ENCODE data around the gene SMTN. TPM values are rescaled to one million over a fixed set of nuclear protein-coding genes. Genes with fewer than 3 reads are reported as not detected.
A peak's percentile ranks its signal among the peaks of the same experiment; 100 is the strongest.

SMTN gene
- total and polyA plus RNA-seq, 8 donors, result 71.0 to 99.7 (median 88.2) TPM

DNA sequence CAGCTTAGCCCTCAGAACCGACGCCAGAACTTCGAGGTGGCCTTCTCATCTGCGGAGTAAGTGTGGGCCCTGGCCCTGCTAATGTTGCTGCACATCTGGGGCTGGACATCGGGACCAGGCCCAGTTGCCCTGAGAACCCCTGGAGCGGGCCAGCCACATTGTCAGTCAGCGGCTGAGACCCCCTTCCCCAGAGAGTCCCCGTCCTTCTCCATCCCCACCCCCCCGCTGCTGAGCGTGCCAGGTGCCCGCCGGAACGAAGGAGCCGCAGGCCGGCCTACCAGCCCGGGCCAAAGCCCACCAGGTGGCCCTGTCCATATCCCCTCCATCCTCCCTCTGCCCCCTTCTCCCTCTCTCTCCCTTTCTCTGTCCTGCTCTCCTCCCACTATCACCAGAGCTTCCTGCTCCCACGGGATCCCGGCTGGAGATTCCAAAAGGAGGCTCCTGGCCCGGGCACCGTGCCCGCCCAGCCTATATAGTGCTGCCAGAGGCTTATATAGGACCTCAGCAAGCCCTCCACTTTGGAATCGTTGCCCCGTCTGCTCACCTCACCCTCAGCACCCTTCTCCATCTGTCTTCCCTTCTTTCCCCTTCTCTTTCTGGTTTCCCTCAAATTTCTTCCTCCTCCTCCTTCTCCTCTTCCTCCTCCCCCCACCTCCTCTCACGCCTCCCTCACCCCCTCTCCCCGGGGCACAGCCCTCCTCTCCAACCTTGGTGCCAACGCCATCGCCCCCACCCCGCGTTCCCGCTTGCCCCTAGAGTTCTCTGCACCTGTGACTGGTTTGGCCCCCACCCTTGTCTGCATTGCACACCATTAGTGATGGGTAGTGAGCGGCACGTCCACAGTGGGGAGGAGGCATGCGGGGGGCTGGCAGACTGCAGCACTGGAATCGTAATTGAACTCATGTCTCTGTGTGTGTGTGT lies 19.0 kb downstream of the SMTN start:
- H3K27me3 ChIP-seq, result no peaks in the 10 kb centered on the region
- ATAC-seq (no peak), DNase-seq (no peak)
- H3K27ac ChIP-seq, result no peak overlapping the region
- no peak overlapping the region for H3K4me3 ChIP-seq
- TF ChIP-seq, protein P1, sequence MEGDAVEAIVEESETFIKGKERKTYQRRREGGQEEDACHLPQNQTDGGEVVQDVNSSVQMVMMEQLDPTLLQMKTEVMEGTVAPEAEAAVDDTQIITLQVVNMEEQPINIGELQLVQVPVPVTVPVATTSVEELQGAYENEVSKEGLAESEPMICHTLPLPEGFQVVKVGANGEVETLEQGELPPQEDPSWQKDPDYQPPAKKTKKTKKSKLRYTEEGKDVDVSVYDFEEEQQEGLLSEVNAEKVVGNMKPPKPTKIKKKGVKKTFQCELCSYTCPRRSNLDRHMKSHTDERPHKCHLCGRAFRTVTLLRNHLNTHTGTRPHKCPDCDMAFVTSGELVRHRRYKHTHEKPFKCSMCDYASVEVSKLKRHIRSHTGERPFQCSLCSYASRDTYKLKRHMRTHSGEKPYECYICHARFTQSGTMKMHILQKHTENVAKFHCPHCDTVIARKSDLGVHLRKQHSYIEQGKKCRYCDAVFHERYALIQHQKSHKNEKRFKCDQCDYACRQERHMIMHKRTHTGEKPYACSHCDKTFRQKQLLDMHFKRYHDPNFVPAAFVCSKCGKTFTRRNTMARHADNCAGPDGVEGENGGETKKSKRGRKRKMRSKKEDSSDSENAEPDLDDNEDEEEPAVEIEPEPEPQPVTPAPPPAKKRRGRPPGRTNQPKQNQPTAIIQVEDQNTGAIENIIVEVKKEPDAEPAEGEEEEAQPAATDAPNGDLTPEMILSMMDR (IDR thresholded peaks at IDR 0.05), result no peak
- intact Hi-C loops (cut with DNase I), result no loop called here
- H3K4me1 ChIP-seq, result no peaks in the 10 kb centered on the region
- peaks cover 0 to 81% of the 10 kb centered on the region in 2 donors for H3K36me3 ChIP-seq
- H3K9me3 ChIP-seq, result no peaks in the 10 kb centered on the region

DNA sequence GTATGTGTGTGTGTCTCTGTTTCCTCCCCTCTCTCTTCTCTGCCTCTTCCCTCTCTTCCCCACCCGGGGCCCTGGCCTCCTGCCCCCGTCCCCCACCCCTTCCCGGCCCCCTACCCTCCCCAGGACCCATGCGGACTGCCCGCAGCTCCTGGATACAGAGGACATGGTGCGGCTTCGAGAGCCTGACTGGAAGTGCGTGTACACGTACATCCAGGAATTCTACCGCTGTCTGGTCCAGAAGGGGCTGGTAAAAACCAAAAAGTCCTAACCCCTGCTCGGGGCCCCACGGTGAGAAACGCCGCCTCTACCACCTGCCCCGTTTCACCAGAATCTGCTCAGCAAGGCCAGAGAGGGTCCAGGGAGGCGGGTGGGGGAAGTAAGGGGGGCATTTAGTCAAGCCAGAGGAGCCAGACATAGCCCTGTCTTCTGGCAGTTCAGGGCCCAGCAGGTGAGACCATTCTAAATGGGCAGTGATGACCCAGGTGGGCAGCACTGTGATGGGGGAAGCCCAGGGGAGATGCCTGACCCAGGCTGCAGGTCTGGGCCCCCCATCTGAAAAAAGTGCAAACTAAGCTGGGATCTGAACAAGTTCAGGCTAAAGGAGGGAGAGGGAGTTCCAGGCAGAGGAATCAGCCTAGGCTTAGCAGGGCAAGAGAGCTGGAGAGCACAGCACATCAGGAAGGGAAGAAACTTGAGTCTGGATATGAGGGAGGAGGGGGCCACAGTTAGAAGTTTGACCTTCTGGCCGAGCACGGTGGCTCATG lies 19.8 kb downstream of the SMTN start:
- H3K36me3 ChIP-seq, result peaks cover 0 to 72% of the 10 kb centered on the region in 2 donors
- H3K27me3 ChIP-seq, result no peaks in the 10 kb centered on the region
- ATAC-seq (no peak), DNase-seq (no peak)
- TF ChIP-seq, protein P1 (IDR thresholded peaks at IDR 0.05), result no peak
- H3K4me1 ChIP-seq, result no peaks in the 10 kb centered on the region
- H3K9me3 ChIP-seq, result no peaks in the 10 kb centered on the region
- intact Hi-C loops (cut with DNase I), result no loop called here
- H3K27ac ChIP-seq, result no peak overlapping the region
- no peak overlapping the region for H3K4me3 ChIP-seq

DNA sequence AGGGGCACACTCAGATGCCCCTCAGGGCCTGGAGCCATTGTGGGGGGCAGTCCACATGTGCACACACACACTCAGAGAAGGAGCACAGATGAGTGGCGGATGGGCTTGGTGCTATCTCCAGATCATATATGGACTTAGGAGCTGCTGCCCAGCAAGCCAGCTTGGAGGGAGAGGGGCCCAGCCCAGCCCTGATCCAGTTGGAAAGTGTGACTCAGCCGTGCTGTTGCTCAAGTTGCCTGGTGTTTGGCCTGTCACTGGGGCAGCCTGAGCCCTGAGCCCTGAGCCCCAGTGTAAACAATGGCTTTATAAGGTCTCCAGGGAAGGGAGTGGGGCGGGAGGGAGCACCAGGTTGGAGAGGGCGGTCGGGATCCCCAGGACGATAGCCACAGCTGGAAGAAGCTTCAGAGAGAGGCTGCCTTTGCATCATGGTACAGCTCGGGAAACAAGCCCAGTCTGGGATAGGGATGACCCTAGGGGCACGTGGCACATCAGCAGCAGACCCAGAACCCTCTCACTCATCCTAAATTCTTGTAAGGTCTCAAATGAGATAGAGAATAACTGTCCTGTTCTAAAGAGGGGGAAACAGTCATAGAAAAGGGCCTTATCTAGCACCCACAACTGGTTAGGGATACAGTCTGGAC lies 21.4 kb downstream of the SMTN start:
- TF ChIP-seq, protein P1 (IDR thresholded peaks at IDR 0.05), result no peak
- H3K9me3 ChIP-seq, result no peaks in the 10 kb centered on the region
- peak overlapping the region; percentile 28 to 44 for H3K27ac ChIP-seq
- H3K27me3 ChIP-seq, result no peaks in the 10 kb centered on the region
- peaks cover 0 to 9% of the 10 kb centered on the region in 2 donors for H3K4me1 ChIP-seq
- no peak overlapping the region for H3K4me3 ChIP-seq
- H3K36me3 ChIP-seq, result peaks cover 0 to 56% of the 10 kb centered on the region in 2 donors
- ATAC-seq (peak; percentile 37), DNase-seq (peak in 1 of 4 donors; percentile 73)
- intact Hi-C loops (cut with DNase I), result no loop called here

DNA sequence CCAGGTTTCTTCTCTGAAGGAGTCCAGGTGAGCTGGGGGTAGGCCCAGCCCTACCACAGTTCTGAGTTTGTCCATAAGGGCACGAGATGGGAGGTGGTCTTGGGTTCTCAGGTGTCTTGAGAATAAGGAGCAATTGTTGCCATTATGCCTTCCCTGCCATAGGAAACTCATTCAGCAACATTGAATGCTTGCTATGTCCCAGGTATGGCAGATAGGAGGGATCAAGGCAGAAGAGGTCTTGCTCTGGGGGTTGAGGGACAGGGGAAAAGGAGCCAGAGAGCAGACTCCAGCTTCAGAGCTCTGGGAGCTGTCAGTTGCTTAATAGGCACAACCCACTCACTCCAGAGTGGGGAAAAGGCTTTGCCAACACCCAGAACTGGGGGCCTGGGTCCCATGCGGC lies 22.0 kb downstream of the SMTN start:
- ATAC-seq, result no peak
- intact Hi-C loops (cut with DNase I), result no loop called here
- peaks cover 0 to 52% of the 10 kb centered on the region in 2 donors for H3K36me3 ChIP-seq
- no peak for DNase-seq
- peaks cover 0 to 14% of the 10 kb centered on the region in 2 donors for H3K4me1 ChIP-seq
- peak overlapping the region in 1 of 2 donors; percentile 44 for H3K27ac ChIP-seq
- no peaks in the 10 kb centered on the region for H3K27me3 ChIP-seq
- H3K4me3 ChIP-seq, result no peak overlapping the region
- TF ChIP-seq, protein P1 (IDR thresholded peaks at IDR 0.05), result no peak
- H3K9me3 ChIP-seq, result no peaks in the 10 kb centered on the region

All from left lung (tissue), 10 donors.